GM23248 (cell line): Measurements from ENCODE around the gene CEP95. TPM values are rescaled to one million over a fixed set of nuclear protein-coding genes. Genes with fewer than 3 reads are reported as not detected.

ENCODE experiments used
- DNase-seq: peaks from one replicate; pipeline ENCODE4 v3.0.0-alpha.2; 2015
- H2AFZ ChIP-seq: fragments of 200-600 bp; sonication (generic); 2 replicates; pipeline ENCODE4 v1.6.1; 2016; ENCODE audit warnings: antibody characterized with exemption
- H3F3A ChIP-seq: fragments of 200-600 bp; sonication (generic); 2 replicates; pipeline ENCODE4 v1.6.1; 2016; ENCODE audit warnings: mild to moderate bottlenecking, antibody characterized with exemption, mixed run types; ENCODE audit not compliant: insufficient read depth
- H3K27ac ChIP-seq: fragments of 200-600 bp; sonication (generic); 2 replicates; pipeline ENCODE4 v1.5.1; 2016; ENCODE audit warnings: mild to moderate bottlenecking
- H3K27me3 ChIP-seq: fragments of 200-600 bp; sonication (generic); replicated peaks from 2 replicates; pipeline ENCODE4 v1.6.1; 2016; ENCODE audit warnings: mild to moderate bottlenecking; ENCODE audit not compliant: insufficient read depth
- H3K36me3 ChIP-seq: fragments of 200-600 bp; sonication (generic); 2 replicates; pipeline ENCODE4 v1.6.1; 2016; ENCODE audit warnings: low read depth, mild to moderate bottlenecking
- H3K4me1 ChIP-seq: fragments of 200-600 bp; sonication (generic); 2 replicates; pipeline ENCODE4 v1.6.1; 2016; ENCODE audit warnings: mild to moderate bottlenecking; ENCODE audit not compliant: insufficient read depth
- H3K4me2 ChIP-seq: fragments of 200-600 bp; sonication (generic); one replicate; pipeline ENCODE4 v1.6.1; 2016; ENCODE audit warnings: mild to moderate bottlenecking; ENCODE audit not compliant: unreplicated experiment
- H3K4me3 ChIP-seq: fragments of 200-600 bp; sonication (generic); 2 replicates; pipeline ENCODE4 v1.5.1; 2016; ENCODE audit warnings: mild to moderate bottlenecking
- H3K79me2 ChIP-seq: fragments of 200-600 bp; sonication (generic); 2 replicates; pipeline ENCODE4 v1.6.1; 2016; ENCODE audit warnings: mild to moderate bottlenecking; ENCODE audit not compliant: insufficient read depth
- H3K9ac ChIP-seq: fragments of 200-600 bp; sonication (generic); 2 replicates; pipeline ENCODE4 v1.6.1; 2016; ENCODE audit warnings: mild to moderate bottlenecking
- H3K9me2 ChIP-seq: fragments of 200-600 bp; sonication (generic); 2 replicates; pipeline ENCODE4 v1.6.1; 2016; ENCODE audit warnings: mixed run types, mild to moderate bottlenecking, moderate library complexity; ENCODE audit not compliant: insufficient read depth
- H3K9me3 ChIP-seq: fragments of 200-600 bp; sonication (generic); one replicate; pipeline ENCODE4 v1.6.1; 2017; ENCODE audit warnings: low read depth
- H4K20me1 ChIP-seq: fragments of 200-600 bp; sonication (generic); 2 replicates; pipeline ENCODE4 v1.6.0; 2016; ENCODE audit not compliant: insufficient read depth
- EZH2 ChIP-seq: fragments of 200-600 bp; sonication (generic); IDR thresholded peaks from 2 replicates; pipeline ENCODE4 v1.6.1; 2018; ENCODE audit warnings: antibody characterized with exemption, mild to moderate bottlenecking; ENCODE audit not compliant: insufficient read depth, poor library complexity, severe bottlenecking
- EZH2phosphoT487 ChIP-seq: fragments of 200-600 bp; sonication (generic); IDR thresholded peaks from 2 replicates; pipeline ENCODE4 v1.6.1; 2018; ENCODE audit warnings: antibody characterized with exemption, moderate library complexity, mild to moderate bottlenecking, low read depth; ENCODE audit not compliant: insufficient read depth
- WGBS, 2 experiments: methylation state at CpG; one replicate each; pipeline ENCODE4 v1.1.6; 2015 to 2017; ENCODE audit warnings: low lambda C conversion rate in 2 of 2, low coverage in 1 of 2; ENCODE audit errors: missing lambda C conversion rate in 2 of 2; 5-methylcytosine and 5-hydroxymethylcytosine counted together
- in situ Hi-C: fragments of 300-500 bp; cut with MboI; formaldehyde crosslinking; loops from 2 replicates; pipeline ENCODE4 v1.15.0; 2020
- polyA plus RNA-seq: library from polyadenylated mRNA; unstranded; fragments of >200 nt; fragmentation: Nextera tagmentation; extraction: Ambion mirVana; gene quantifications from 2 replicates; pipeline ENCODE4 v1.2.1, GENCODE V29; 2016
- total RNA-seq: library from RNA; depleted of rRNA; stranded (reverse); fragments of >200 nt; shearing (Covaris generic); gene quantifications from 2 replicates; pipeline ENCODE4 v1.2.3, GENCODE V29; 2014

Gene CEP95
- total and polyA plus RNA-seq, 2 experiments from 2014 or later, result 16.8 to 17.5 TPM

DNA sequence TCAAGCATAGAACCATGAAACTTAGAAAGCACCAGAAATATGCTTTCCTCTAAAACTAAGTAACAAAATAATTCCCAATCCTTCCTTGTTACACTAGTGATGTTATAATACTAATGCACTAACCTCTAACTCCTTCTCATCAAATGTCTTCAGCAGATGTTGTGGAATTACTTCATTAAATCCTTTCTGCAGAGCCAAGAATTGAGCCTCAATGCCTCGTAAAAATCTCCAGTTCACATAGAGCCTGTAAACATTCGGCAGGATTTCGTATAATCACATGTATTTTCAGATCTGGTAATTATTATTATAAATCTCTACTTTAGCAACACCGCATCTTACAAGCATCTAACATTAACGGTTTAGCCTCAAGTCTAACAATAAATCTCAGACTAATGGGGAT, 44.7 kb downstream of the CEP95 start:
- peaks cover 98% of the 10 kb centered on the region for H3K36me3 ChIP-seq
- H3K79me2 ChIP-seq, result peaks cover 98% of the 10 kb centered on the region
- H4K20me1 ChIP-seq, result no peaks in the 10 kb centered on the region
- no peaks in the 10 kb centered on the region for H3K9me2 ChIP-seq
- no peak overlapping the region for H3K4me2 ChIP-seq
- H3K4me3 ChIP-seq, result no peak overlapping the region
- H3K27ac ChIP-seq, result peak overlapping the region; percentile 13; the same call in 1 of the 2 replicates
- H3K27me3 ChIP-seq, result no peaks in the 10 kb centered on the region
- in situ Hi-C loops, result no loop called here
- no peaks in the 10 kb centered on the region for H3K9me3 ChIP-seq
- no peak for DNase-seq
- no peak overlapping the region for H3K9ac ChIP-seq
- no peak for TF ChIP-seq EZH2phosphoT487
- no peak for TF ChIP-seq EZH2
- WGBS, 2 experiments, result 68 to 75% methylated on average over 5 of the region's 5 CpGs
- H3K4me1 ChIP-seq, result no peaks in the 10 kb centered on the region
- H3F3A ChIP-seq, result peaks cover 96% of the 10 kb centered on the region
- H2AFZ ChIP-seq, result no peak overlapping the region

DNA sequence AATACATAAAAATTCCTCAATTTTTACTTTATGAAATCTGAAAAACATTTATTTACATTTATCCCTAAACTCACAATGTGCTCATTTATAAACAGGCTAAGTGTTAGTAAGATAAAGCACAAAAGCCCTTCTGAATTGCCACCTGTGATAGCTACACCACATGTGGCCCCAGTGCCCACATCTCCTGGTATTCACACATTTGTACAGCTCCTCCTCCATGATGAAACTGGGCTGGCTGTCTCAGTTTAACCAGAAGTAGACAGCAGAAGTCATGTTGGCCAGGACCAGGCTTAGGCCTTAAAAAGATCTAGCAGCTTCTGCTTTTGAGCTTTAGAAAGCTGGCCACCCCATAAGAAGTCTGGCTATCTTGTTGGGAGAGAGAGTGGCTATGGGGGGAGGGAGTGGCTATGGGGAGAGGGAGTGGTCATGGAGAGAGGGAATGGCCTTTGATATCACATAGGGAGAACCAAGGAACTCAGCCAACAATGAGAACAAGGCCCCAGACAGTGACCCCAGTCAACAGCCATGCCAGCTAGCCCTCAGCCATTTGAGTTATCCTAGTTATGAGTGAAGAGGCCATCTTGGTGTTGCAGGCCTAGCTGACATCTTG, 47.4 kb downstream of the CEP95 start:
- Histone ChIP-seq H3K4me3 (no peak overlapping the region), H3K27me3 (no peaks in the 10 kb centered on the region), H4K20me1 (no peaks in the 10 kb centered on the region), H3K4me2 (no peak overlapping the region), H3K79me2 (peaks cover 99% of the 10 kb centered on the region), H3K27ac (0 out of 2 replicates have a peak overlapping the region, but pooled peaks have one; percentile 13), H3K36me3 (peaks cover 98% of the 10 kb centered on the region), H3K4me1 (no peaks in the 10 kb centered on the region), H3K9ac (no peak overlapping the region), H3F3A (peaks cover 96% of the 10 kb centered on the region), H3K9me3 (no peaks in the 10 kb centered on the region), H2AFZ (no peak overlapping the region), H3K9me2 (no peaks in the 10 kb centered on the region)
- DNase-seq, result no peak
- no peak for TF ChIP-seq EZH2
- no peak for TF ChIP-seq EZH2phosphoT487
- in situ Hi-C loops, result no loop called here

DNA sequence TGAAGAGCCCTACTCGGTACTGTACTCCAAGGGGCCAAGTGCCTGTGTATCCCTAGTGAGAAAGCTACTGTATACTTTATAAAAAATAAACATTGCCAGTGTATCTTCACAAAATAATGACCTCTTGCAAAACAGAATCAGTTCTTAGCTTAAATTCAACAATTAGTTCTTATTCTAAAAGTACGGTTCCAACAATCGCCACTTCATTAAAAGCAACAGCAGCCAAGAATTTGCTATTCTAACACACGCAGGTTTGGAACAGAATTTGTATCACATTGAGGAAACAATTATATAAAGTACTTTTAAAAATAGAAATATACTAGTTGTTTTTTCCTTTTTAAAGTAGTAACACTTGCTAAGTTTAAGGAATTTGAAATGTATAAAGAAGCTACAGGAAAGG, 48.5 kb downstream of the CEP95 start:
- WGBS, 2 experiments, result 48 to 49% methylated on average over 4 of the region's 4 CpGs
- no peaks in the 10 kb centered on the region for H3K27me3 ChIP-seq
- no peaks in the 10 kb centered on the region for H3K9me3 ChIP-seq
- no peaks in the 10 kb centered on the region for H3K4me1 ChIP-seq
- peaks cover 97% of the 10 kb centered on the region for H3K36me3 ChIP-seq
- no peaks in the 10 kb centered on the region for H3K9me2 ChIP-seq
- no peak overlapping the region for H3K4me3 ChIP-seq
- no peak for DNase-seq
- no peak overlapping the region for H2AFZ ChIP-seq
- no peak overlapping the region for H3K9ac ChIP-seq
- peak overlapping the region; percentile 13 for H3K27ac ChIP-seq
- TF ChIP-seq EZH2phosphoT487 (no peak), EZH2 (no peak)
- peaks cover 93% of the 10 kb centered on the region for H3F3A ChIP-seq
- H3K79me2 ChIP-seq, result peaks cover 100% of the 10 kb centered on the region
- in situ Hi-C loops, result no loop called here
- H4K20me1 ChIP-seq, result no peaks in the 10 kb centered on the region
- no peak overlapping the region for H3K4me2 ChIP-seq

- Histone ChIP-seq H3K9me2 (no peaks in the 10 kb centered on the region), H3F3A (peaks cover 79% of the 10 kb centered on the region), H3K9ac (no peak overlapping the region), H3K4me2 (no peak overlapping the region), H4K20me1 (no peaks in the 10 kb centered on the region), H3K9me3 (no peaks in the 10 kb centered on the region), H3K79me2 (peaks cover 95% of the 10 kb centered on the region), H3K4me1 (no peaks in the 10 kb centered on the region), H3K36me3 (peaks cover 83% of the 10 kb centered on the region), H3K4me3 (no peak overlapping the region), H3K27me3 (no peaks in the 10 kb centered on the region), H3K27ac (peak overlapping the region; percentile 38; the same call in 1 of the 2 replicates), H2AFZ (no peak overlapping the region)
- DNase-seq, result no peak
- no peak for TF ChIP-seq EZH2
- no peak for TF ChIP-seq EZH2phosphoT487
- in situ Hi-C loops, result no loop called here
- 94 to 97% methylated on average over 1 of the region's 1 CpG for WGBS, 2 experiments
Measured at GRCh38 chr17:64564098-64564497, 57.3 kb downstream of the CEP95 start.

GRCh38 chr17:64565563-64565962, 58.8 kb downstream of the CEP95 start:
- Histone ChIP-seq H4K20me1 (no peaks in the 10 kb centered on the region), H3K27me3 (no peaks in the 10 kb centered on the region)
- in situ Hi-C loops, result no loop called here

More at GRCh38 chr17:64565563-64565962, 58.8 kb downstream of the CEP95 start:
- Histone ChIP-seq H3K4me3 (no peak overlapping the region), H3K27ac (peak overlapping the region; percentile 38), H2AFZ (no peak overlapping the region), H3K9ac (peak overlapping the region; percentile 4), H3K4me1 (no peaks in the 10 kb centered on the region), H3K79me2 (peaks cover 95% of the 10 kb centered on the region), H3K9me2 (no peaks in the 10 kb centered on the region), H3K4me2 (no peak overlapping the region), H3K9me3 (no peaks in the 10 kb centered on the region), H3F3A (peaks cover 82% of the 10 kb centered on the region), H3K36me3 (peaks cover 84% of the 10 kb centered on the region)
- DNase-seq, result peak; percentile 55
- TF ChIP-seq EZH2, result no peak
